ENCODE data around the gene MFAP4.

GRCh38 chr17:19348081-19348650 is 38.8 kb downstream of the MFAP4 start:
- TF ChIP-seq POLR2A (IDR thresholded peaks at IDR 0.05) (no peak), POLR2AphosphoS5 (IDR thresholded peaks at IDR 0.05; ENCODE audit: insufficient read depth in 1 of 2, low read depth in 1 of 2) (peak in 1 of 2 donors; percentile 35)
- TF ChIP-seq, protein P1, sequence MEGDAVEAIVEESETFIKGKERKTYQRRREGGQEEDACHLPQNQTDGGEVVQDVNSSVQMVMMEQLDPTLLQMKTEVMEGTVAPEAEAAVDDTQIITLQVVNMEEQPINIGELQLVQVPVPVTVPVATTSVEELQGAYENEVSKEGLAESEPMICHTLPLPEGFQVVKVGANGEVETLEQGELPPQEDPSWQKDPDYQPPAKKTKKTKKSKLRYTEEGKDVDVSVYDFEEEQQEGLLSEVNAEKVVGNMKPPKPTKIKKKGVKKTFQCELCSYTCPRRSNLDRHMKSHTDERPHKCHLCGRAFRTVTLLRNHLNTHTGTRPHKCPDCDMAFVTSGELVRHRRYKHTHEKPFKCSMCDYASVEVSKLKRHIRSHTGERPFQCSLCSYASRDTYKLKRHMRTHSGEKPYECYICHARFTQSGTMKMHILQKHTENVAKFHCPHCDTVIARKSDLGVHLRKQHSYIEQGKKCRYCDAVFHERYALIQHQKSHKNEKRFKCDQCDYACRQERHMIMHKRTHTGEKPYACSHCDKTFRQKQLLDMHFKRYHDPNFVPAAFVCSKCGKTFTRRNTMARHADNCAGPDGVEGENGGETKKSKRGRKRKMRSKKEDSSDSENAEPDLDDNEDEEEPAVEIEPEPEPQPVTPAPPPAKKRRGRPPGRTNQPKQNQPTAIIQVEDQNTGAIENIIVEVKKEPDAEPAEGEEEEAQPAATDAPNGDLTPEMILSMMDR (IDR thresholded peaks at IDR 0.05) = no peak

All from vagina (tissue), 2 donors.